HG03520 (cell line): ENCODE results near the gene HDAC4.

ENCODE experiments used
- ATAC-seq: cut with Tn5 transposase; IDR thresholded peaks from one replicate; pipeline ENCODE4 v1.9.1; 2021; ENCODE audit warnings: mild to moderate bottlenecking, moderate library complexity; ENCODE audit not compliant: unreplicated experiment

HDAC4 gene

DNA sequence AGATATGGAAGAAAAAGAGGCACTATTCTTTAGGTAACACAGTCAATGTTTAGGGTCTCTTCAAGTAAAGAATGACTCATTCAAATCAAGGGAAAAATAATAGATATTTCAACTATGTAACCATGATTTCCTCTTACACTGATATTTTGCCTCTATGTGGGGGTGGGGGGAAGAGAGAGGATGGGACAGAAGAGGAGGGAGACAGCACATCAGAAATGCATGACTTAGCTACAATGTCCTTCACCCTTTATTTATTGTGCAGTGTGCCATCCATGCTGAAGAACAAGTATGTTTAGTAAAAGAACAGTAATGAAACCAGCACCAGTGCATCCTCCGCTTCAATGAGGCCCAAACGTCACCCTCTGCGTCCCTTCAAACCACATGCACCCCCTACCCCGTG is 204.8 kb downstream of the HDAC4 start:
- no peak for ATAC-seq

DNA sequence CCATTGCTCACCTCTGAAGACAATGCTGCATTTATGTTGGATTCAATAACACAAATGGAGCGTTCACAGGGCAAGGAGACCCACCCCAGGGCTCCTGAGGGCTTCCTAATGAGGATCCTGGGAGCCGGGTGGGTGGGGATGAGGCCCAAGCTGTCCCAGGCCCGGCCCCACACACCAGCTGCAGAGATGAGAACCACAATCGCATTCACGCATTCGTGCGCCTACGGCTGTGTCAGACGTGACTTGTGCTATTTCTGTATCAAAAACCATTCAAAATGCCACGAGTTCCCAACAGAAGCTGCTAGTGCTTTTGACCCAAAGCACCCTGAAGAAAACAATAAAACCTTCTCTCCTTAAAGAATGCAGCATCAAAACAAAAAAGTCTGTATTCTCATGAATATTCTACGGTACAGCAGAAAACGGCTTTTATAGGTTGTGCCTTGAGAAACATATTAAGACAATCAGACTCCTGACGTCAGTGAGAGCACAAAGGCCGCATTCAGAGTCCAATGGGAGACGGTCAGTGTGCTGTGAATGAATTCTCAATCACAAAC is 205.4 kb downstream of the HDAC4 start:
- no peak for ATAC-seq

DNA sequence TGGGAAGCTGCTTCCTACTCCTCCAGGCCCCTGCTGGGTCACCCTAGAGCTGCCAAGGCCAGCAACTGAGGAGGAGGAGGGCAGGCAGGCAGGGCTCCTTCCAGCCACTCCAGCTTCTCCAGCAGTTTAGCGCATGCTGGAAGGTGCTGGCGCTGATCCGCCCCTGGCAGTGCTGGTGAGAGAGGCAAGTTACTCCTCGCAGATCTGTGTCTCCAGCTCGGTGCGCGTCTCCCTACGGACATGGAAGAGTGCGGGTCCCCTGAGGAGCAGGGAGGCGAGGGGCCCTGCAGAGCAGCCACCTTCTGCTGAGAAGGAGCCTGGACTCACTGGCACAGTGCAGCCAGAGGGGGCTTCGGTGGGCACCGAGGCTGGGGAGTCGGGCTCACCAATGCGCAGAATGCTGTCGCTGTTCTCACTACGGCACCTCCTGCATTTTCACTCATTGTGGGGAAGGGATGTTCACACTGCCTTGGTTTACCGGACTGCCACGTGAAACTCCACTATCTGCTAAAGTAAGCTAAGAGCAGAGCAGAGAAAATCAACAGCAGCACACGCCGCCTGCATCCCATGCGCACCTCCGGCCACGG is 206.0 kb downstream of the HDAC4 start:
- no peak for ATAC-seq

DNA sequence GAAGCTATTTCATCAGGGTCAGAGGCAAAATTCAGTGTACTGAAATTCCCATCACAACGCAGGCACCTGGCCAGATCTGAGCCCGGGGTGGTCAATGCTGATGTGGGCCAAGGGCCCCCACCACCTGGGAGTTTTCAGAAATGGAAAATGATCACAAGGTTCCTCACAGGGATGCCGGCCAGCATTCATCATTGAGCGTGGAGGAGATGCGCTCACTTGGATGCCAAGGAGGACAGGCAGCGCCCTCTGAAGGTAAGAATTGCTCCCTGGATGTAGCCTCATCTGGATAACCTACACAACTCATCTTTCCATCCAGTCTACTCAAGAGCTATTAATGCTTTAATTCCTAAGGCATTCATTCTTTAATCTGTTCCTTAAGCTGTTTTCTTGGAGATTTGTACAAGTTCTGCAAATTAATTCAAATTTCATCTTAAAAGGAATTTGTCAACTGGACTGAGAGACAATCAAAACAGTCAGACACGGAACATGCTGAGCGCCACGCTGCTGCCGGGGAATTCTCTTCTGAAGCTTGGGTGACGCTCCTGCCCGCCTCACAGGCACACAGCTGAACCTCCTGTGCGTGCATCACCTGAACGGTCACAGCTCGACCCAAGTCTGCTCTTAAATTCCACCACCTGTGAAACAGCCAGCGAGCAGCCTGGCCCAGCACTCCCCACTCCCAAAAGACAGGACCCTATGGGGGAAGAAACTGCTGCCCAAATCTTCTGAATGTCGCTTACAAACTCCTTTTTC is 206.7 kb downstream of the HDAC4 start:
- ATAC-seq, result no peak

DNA sequence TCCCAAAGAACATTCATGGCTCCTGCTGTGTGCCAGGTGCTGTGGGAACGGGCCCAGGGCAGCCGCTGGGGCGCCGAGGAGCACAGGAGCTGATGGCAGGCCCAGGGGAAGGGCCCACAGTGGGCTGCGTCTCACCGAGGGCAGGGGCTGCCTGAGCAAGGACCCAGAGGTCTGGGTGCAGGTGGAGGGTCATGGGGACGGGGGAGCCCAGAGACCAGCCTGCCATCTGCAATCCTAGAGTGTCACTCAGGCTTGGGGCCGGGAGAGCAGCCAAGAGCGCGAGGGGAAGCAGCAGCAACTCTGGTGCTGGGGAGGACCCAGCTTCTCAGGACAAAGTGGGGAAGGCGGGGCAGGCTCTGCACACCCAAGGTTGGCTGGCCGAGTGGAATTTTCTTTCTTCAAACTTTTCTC is 207.4 kb downstream of the HDAC4 start:
- ATAC-seq, result no peak

DNA sequence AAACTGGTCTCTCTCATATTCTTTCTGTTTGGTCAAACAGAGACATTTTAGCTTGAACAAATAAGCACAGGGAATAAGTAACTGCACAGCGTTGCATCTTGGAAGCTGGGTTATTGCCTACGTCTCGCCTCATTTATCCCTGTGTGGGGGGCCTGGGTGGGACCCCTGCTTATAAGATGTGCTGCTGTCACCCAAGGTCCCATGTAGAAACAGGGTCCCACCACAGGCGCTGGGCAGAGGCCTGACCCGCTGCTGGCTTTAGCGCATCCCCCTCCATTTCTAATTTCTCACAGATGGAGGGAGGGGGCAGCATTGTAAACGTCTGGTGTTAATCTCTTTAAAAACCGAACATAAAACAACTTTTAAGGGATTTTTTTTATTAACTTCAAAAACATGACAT is 207.8 kb downstream of the HDAC4 start:
- no peak for ATAC-seq

DNA sequence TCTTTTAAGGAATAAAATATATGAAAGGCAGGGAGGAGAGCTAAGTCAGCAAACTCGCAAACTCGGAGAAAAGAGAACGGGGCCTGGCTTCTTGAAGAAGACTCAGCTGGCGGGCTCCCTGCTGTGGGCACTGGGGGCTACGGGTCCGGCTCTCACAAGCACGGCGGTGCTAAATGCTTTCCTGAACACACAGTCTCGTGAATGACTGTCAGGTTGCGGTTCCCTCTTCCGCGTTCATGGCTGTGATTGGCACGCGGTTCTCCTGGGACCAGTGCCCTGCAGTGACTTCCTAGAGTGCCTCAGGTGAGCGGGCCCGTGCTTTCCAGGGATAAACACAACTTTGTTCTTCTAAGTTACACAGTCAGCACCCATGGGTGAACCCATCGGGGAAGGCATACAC is 208.4 kb downstream of the HDAC4 start:
- no peak for ATAC-seq

GRCh38 chr2:239190921-239191885 is 209.6 kb downstream of the HDAC4 start:
- no peak for ATAC-seq

- ATAC-seq, result no peak
Observed at GRCh38 chr2:239190361-239190760, 210.5 kb downstream of the HDAC4 start.

DNA sequence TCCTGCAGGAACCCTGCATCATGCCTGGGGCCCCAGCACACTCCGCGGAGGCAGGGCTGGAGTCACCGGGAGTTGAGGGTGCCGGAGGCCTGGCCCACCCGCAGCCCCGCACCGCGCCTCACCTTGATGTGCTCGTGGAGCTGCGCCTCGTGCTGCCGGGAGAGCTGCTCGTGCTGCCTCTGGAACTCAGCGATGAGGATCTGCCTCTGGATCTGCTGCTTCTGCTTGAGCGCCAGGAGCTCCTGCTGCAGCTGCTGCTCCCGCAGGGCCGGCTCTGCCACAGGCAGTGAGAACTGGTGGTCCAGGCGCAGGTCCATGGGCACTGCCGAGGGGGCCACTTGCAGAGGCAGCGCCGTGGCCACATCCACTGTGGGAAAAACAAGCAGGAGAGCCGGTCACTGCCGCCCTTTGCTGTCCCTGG is 211.1 kb downstream of the HDAC4 start:
- no peak for ATAC-seq

- ATAC-seq, result no peak
Observed at GRCh38 chr2:239188536-239188935, 212.3 kb downstream of the HDAC4 start.

- no peak for ATAC-seq
Observed at GRCh38 chr2:239187464-239188253, 213.2 kb downstream of the HDAC4 start.

DNA sequence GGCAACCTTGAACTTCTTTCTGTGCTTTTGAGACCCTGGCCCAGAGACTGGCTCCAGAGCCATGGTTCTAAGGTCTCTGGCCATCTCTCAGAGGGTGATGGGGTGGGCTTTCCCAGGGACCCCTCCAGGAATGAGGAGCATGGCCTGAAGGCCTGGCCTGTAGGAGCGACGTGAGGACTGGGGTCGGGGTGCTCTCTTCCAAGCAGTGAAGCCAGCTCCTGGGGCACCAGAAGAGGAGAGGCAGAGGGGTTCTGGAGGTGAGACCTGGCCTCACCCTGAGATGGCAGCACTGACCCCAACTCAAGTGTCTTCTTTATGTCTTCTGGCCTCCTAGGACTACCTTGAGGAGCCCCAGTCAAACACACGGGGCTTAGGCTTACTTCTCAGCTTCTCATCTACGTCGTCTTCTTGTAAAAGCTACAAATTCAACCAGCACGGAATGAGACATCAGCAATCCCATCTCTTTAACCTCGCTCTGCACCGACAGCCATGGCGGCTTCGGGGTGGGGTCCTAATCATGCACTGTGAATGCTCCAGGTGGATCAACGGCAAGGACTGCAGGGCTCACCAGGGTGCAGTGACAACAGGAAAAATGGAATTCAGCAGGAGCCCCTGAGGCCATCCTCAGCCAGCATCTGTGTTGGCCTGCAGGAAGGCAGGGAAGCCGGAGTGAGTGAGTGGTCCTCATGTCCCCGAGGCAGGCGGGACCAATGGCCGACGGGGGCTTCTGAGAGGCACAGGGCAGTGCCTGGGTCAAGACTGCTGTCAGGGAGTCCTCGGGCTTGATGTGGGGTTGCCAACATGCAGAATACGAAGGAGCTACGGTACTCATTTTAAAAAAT is 214.1 kb downstream of the HDAC4 start:
- no peak for ATAC-seq

DNA sequence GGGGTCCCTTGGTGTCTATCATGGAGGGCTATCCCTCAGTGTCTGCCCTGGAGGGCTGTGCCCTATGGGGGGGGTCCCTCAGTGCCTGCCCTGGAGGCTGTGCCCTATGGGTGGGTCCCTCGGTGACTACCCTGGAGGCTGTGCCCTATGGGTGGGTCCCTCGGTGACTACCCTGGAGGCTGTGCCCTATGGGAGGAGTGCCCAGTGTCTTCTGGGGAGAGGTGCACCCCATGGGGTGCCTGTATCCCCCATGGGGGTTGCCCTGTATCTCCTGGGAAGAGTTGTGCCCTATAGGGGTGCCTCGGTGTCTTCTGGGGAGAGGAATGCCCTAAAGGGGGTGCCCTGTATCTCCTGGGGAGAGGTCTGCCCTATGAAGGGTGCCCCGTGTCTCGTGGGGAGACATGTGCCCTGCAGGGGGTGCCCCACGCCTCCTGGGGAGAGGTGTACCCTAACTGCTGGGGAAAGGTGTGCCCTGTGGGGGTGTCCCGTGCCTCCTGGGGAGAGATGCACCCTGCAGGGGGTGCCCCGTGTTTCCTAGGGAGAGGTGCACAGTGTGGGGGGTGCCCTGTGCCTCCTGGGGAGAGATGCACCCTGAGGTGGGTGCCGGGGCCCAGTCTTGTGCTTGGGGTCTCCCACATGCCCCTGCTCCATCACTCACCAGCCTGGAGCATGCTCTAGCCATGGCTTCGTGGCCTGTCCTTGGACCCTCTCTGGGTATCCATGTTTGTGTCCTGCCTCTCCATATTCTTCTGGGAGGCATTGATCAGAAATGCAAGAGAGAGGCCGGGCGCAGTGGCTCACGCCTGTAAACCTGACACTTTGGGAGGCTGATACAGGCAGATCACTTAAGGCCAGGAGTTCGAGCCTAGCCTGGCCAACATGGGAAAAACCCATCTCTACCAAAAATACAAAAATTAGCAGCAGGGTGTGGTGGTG is 215.6 kb downstream of the HDAC4 start:
- no peak for ATAC-seq

DNA sequence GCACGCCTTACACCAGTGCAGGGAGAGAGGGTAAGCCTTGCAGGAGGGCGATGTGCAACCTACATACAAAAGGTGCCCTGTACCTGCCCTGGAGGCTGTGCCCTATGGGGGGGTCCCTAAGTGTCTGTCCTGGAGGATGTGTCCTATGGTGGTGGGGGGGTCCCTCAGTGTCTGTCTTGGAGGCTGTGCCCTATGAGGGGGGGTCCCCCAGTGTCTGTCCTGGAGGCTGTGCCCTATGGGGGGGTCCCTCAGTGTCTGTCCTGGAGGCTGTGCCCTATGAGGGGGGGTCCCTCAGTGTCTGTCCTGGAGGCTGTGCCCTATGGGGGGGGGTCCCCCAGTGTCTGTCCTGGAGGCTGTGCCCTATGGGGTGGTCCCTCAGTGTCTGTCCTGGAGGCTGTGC is 216.6 kb downstream of the HDAC4 start:
- ATAC-seq, result no peak

DNA sequence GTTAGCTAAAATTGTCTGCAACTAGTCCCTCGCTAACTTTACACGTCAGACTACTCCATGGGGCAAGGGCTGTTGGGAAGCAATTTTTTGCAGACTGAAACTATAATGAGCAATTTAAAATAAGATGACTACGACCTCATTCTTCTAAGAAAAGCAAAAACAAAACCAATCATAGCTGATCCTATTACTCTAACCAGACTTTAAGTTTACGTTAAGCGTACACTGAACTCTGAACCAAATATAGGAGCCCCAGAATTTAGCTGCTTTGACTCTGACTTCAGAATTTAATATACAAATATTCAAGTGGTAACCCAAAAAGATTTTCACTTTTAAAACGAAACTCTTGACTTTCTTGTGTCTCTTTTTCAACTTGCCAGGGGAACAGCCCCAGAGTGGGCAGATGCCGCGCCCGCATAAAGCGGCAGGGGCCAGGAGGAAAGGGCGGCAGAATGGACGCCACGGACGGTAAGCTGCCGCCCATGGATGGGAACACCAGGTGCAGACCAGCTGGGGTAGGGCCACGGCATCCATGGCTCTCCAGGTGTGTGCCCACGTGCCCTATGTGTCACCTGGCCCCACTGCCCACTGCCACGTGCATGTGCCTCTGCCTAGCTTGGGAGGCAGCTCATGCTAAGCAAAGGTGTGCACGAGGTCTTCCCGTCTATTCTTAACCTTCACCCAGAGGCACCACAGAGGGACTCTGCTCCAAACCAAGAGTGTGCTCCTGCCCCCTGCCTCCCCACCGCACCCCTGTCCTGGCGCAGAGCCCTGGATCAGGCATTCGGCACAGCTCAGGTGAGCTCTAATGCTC is 217.6 kb downstream of the HDAC4 start:
- ATAC-seq, result no peak

GRCh38 chr2:239181903-239182581 is 218.8 kb downstream of the HDAC4 start:
- no peak for ATAC-seq
